GM12878 (cell line): ENCODE measurements around the gene PDE1C. TPM values are rescaled to one million over a fixed set of nuclear protein-coding genes. Genes with fewer than 3 reads are reported as not detected.

Source experiments
- ATAC-seq: fragments of 200-7000 bp; cut with Tn5 transposase; 3 replicates; pipeline ENCODE4 v1.9.1; 2020; ENCODE audit warnings: mild to moderate bottlenecking, moderate library complexity
- BruUV-seq: library from RNA; stranded (reverse); fragments of 400-500 nt; replicated peaks from 2 replicates; lab custom pipeline; 2021; lab: Mats Ljungman, UMichigan
- CTCF ChIA-PET: fragments of 300-600 bp; sonication (Branson Sonifier 250); formaldehyde crosslinking; extraction: SDS; loops from one replicate; lab custom pipeline; 2021; ENCODE audit warnings: inconsistent platforms; lab: Yijun Ruan, JAX
- POLR2A ChIA-PET: fragments of 350-600 bp; formaldehyde crosslinking; extraction: SDS; loops from one replicate; lab custom pipeline; 2021; ENCODE audit warnings: inconsistent platforms; lab: Charles Lee
- RAD21 ChIA-PET: fragments of 300-600 bp; sonication (Branson Sonifier 250); formaldehyde crosslinking; loops from one replicate; lab custom pipeline; 2023; ENCODE audit warnings: antibody characterized with exemption; ENCODE audit not compliant: unreplicated experiment; lab: Charles Lee
- SMC1A ChIA-PET: fragments of 300-600 bp; sonication (Branson Sonifier 250); formaldehyde crosslinking; loops from one replicate; lab custom pipeline; 2023; ENCODE audit not compliant: unreplicated experiment, uncharacterized antibody; lab: Charles Lee
- DNase-seq: peaks from one replicate; pipeline ENCODE4 v3.0.0-alpha.2; 2011; ENCODE audit warnings: low read depth, low spot score
- FAIRE-seq: peaks from 3 replicates; lab custom pipeline; 2011; peaks lifted over from hg19 to GRCh38; lab: Jason Lieb, UNC
- H2AFZ ChIP-seq: 2 replicates; pipeline ENCODE4 v1.6.0; 2011; ENCODE audit warnings: low read depth, low read length, control low read depth; ENCODE audit not compliant: control insufficient read depth
- H3K27ac ChIP-seq: 2 replicates; pipeline ENCODE4 v1.5.1; 2011; ENCODE audit warnings: control low read depth; ENCODE audit not compliant: control insufficient read depth, insufficient read depth
- H3K27me3 ChIP-seq, 2 experiments: replicated peaks in 1 of 2; 2 replicates each; pipeline versions ENCODE4 v1.6.0 to v1.6.1; 2011; ENCODE audit warnings: low read length in 1 of 2; ENCODE audit not compliant: control insufficient read depth in 2 of 2, insufficient read depth in 2 of 2
- H3K36me3 ChIP-seq, 2 experiments: 2 replicates each; pipeline ENCODE4 v1.5.1; 2011; ENCODE audit warnings: low read length in 1 of 2; ENCODE audit not compliant: control insufficient read depth in 2 of 2, insufficient read depth in 2 of 2
- H3K4me1 ChIP-seq: 2 replicates; pipeline ENCODE4 v1.6.1; 2011; ENCODE audit warnings: mild to moderate bottlenecking, low read length, moderate library complexity, mixed read lengths; ENCODE audit not compliant: control insufficient read depth, insufficient read depth
- H3K4me2 ChIP-seq: 2 replicates; pipeline ENCODE4 v1.6.0; 2011; ENCODE audit warnings: control low read depth; ENCODE audit not compliant: control insufficient read depth, insufficient read depth
- H3K4me3 ChIP-seq: fragments of 200-600 bp; sonication (generic); 2 replicates; pipeline ENCODE4 v1.5.1; 2016
- H3K79me2 ChIP-seq: 2 replicates; pipeline ENCODE4 v1.6.0; 2011; ENCODE audit warnings: low read length; ENCODE audit not compliant: control insufficient read depth, insufficient read depth
- H3K9ac ChIP-seq: 2 replicates; pipeline ENCODE4 v1.8.0; 2011; ENCODE audit warnings: low read length, control low read depth, mixed read lengths; ENCODE audit not compliant: control insufficient read depth, insufficient read depth
- H3K9me3 ChIP-seq: replicated peaks from 3 replicates; pipeline ENCODE4 v1.5.1; 2011; ENCODE audit warnings: mild to moderate bottlenecking, low read length; ENCODE audit not compliant: control insufficient read depth, insufficient read depth
- H4K20me1 ChIP-seq: 2 replicates; pipeline ENCODE4 v1.6.0; 2011; ENCODE audit not compliant: control insufficient read depth, insufficient read depth
- ASH2L ChIP-seq: fragments of 300-600, 200-600 bp; sonication (generic); IDR thresholded peaks from 2 replicates; pipeline ENCODE4 v1.6.1; 2017; ENCODE audit warnings: low read depth, mild to moderate bottlenecking, borderline replicate concordance
- ATF7 ChIP-seq: fragments of 450-650 bp; IDR thresholded peaks from 2 replicates; pipeline ENCODE4 v1.6.1; 2016; ENCODE audit warnings: low read depth, mild to moderate bottlenecking
- BHLHE40 ChIP-seq, 2 experiments: fragments of 450-650 bp in 1 of 2; IDR thresholded peaks; 2 replicates each; pipeline ENCODE4 v1.6.1; 2011 to 2017; ENCODE audit warnings: low read depth in 2 of 2, borderline replicate concordance in 1 of 2, improper control_type of control experiment in 1 of 2, low read length in 1 of 2, mild to moderate bottlenecking in 1 of 2
- DPF2 ChIP-seq: fragments of 450-650 bp; IDR thresholded peaks from 2 replicates; pipeline ENCODE4 v1.6.1; 2017; ENCODE audit warnings: mild to moderate bottlenecking
- MYB ChIP-seq: fragments of 150-350 bp; IDR thresholded peaks from 2 replicates; pipeline ENCODE4 v1.6.1; 2014; ENCODE audit warnings: mild to moderate bottlenecking, low read depth, low read length, borderline replicate concordance
- NFYA ChIP-seq: IDR thresholded peaks from 2 replicates; pipeline ENCODE4 v1.6.1; 2011; ENCODE audit warnings: low read depth, mild to moderate bottlenecking, low read length, improper control_type of control experiment, borderline replicate concordance
- PML ChIP-seq: IDR thresholded peaks from 2 replicates; pipeline ENCODE4 v1.6.1; 2012; ENCODE audit warnings: low read length, inconsistent platforms
- POLR2A ChIP-seq: IDR thresholded peaks from 2 replicates; pipeline ENCODE4 v1.6.1; 2011; ENCODE audit warnings: low read depth, mild to moderate bottlenecking, low read length
- RB1 ChIP-seq: fragments of 450-650 bp; formaldehyde crosslinking; IDR thresholded peaks from 2 replicates; pipeline ENCODE4 v1.6.1; 2017; ENCODE audit warnings: mild to moderate bottlenecking, borderline replicate concordance
- SMAD5 ChIP-seq: IDR thresholded peaks from 2 replicates; pipeline ENCODE4 v1.6.1; 2016; ENCODE audit warnings: antibody characterized with exemption, low read depth
- SMC3 ChIP-seq: IDR thresholded peaks from 2 replicates; pipeline ENCODE4 v1.6.1; 2011; ENCODE audit warnings: low read length, improper control_type of control experiment, borderline replicate concordance
- STAT3 ChIP-seq: IDR thresholded peaks from 2 replicates; pipeline ENCODE4 v1.6.1; 2011; ENCODE audit warnings: low read depth, low read length, improper control_type of control experiment
- ZNF24 ChIP-seq: fragments of 450-650 bp; IDR thresholded peaks from 2 replicates; pipeline ENCODE4 v1.6.1; 2017; ENCODE audit warnings: antibody characterized with exemption, mild to moderate bottlenecking
- ZNF622 ChIP-seq: fragments of 450-650 bp; IDR thresholded peaks from 2 replicates; pipeline ENCODE4 v1.6.1; 2017; ENCODE audit warnings: mild to moderate bottlenecking, inconsistent platforms
- in situ Hi-C: fragments of 300-500 bp; cut with MboI; formaldehyde crosslinking; loops from 9 replicates; pipeline ENCODE4 v1.14.3; 2018; ENCODE audit warnings: mixed read lengths
- intact Hi-C: fragments of 100-400 bp; cut with micrococcal nuclease; formaldehyde crosslinking; loops from one replicate; pipeline ENCODE4 v1.14.2; 2022; ENCODE audit not compliant: unreplicated experiment
- polyA plus RNA-seq, 11 experiments: library from polyadenylated mRNA; depleted of rRNA in 4 of 11; unstranded in 6 of 11; stranded (reverse) in 5 of 11; fragments of >200 nt; fragmentation: Nextera tagmentation in 4 of 11; fragmentation: Illumina TruSeq in 1 of 11; extraction: Ambion mirVana in 4 of 11; extraction: Trizol in 1 of 11; gene quantifications; 1 replicate in 1 of 11; 2 replicates in 10 of 11; pipeline versions ENCODE4 v1.2.1 to v1.2.3, GENCODE V29; 2011 to 2016; ENCODE audit warnings: inconsistent platforms in 2 of 11, missing spikeins in 2 of 11, low read depth in 1 of 11
- total RNA-seq, 4 experiments: library from RNA; depleted of rRNA in 3 of 4; stranded (reverse); fragments of >200 nt in 3 of 4; fragmentation: Illumina TruSeq in 1 of 4; extraction: Trizol in 1 of 4; gene quantifications; 2 replicates each; pipeline versions ENCODE4 v1.2.1 to v1.2.3, GENCODE V29; 2013 to 2021
- TF ChIP-seq, protein P1 (sequence below): fragments of 450-650 bp; IDR thresholded peaks from 2 replicates; pipeline ENCODE4 v1.6.1; 2017; ENCODE audit warnings: antibody characterized with exemption, mild to moderate bottlenecking, moderate library complexity
- TF ChIP-seq, protein P2 (sequence below): fragments of 450-650 bp; formaldehyde crosslinking; IDR thresholded peaks from 2 replicates; pipeline ENCODE4 v1.4.0; 2022; ENCODE audit warnings: mild to moderate bottlenecking, moderate library complexity
- TF ChIP-seq, protein P3 (sequence below): fragments of 450-650 bp; conservative IDR thresholded peaks from 2 replicates; pipeline ENCODE4 v1.6.1; 2017; ENCODE audit warnings: mild to moderate bottlenecking, moderate library complexity

The PDE1C gene
- total and polyA plus RNA-seq, 10 of the 15 experiments (the other 5 are each of a cell fraction or from before 2014, with no cell fraction given), result 0.29 to 2.3 (median 0.70) TPM

DNA sequence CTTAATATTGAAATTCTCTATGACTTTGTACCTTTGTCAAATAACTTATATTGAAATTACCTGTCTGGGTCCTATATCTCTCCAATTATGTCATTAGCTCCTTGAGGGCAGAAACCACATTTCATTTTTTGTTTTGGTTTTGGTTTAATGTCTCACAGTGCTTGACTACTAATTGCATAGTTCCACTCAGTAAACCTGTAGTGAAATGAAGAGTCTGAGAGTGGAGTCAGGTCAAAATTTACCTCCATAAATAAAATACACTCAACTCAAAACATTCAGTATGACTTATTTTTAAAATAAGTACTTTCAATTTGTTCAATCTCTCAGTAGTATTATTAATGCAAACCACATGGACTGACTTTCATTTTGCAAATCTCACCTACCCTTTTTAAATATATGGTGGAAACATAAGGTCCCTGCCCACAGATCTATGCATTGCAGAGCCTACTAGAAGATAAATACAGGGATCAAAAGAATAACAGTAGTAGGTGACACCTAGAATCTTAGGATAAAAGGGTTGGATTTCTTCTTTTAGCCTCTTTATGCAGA is 32.5 kb downstream of the PDE1C start:
- intact Hi-C loops (loop anchor here (1.0 to 2.0 kb wide), 2 partner anchors 145 to 255 kb away; no protein-coding TSS in a partner anchor), in situ Hi-C loops (no loop called here)
- Histone ChIP-seq H4K20me1 (no peaks in the 10 kb centered on the region; the same call in 1 of the 2 replicates), H3K27me3 (peaks cover 1 to 3% of the 10 kb centered on the region in 2 experiments; a peak in 1 of 4 replicates), H3K79me2 (no peaks in the 10 kb centered on the region), H3K27ac (no peak overlapping the region), H3K4me3 (no peak overlapping the region), H2AFZ (no peak overlapping the region), H3K9me3 (no peaks in the 10 kb centered on the region; the same call in 2 of the 3 replicates), H3K36me3 (no peaks in the 10 kb centered on the region), H3K4me2 (no peak overlapping the region), H3K9ac (no peak overlapping the region), H3K4me1 (no peaks in the 10 kb centered on the region)
- ATAC-seq (peak; percentile 93), FAIRE-seq (peak; percentile 76), DNase-seq (peak; percentile 42)
- CTCF ChIA-PET, result interaction anchor here (1.0 to 2.9 kb wide), 5 partner anchors 25 to 255 kb away, joined by 3 to 8 read pairs (median 3); no protein-coding TSS in a partner anchor
- POLR2A ChIA-PET, result interaction anchor here (1.0 kb wide), 1 partner anchor 10 kb away, joined by 5 read pairs; no protein-coding TSS in a partner anchor
- RAD21 ChIA-PET, result interaction anchor here (2.4 kb wide), 1 partner anchor 144 kb away, joined by 8 read pairs; no protein-coding TSS in a partner anchor
- BruUV-seq, result no TSS peak
- SMC1A ChIA-PET, result interaction anchor here (0.7 to 1.9 kb wide), 3 partner anchors 13 to 255 kb away, joined by 3 to 5 read pairs (median 4); no protein-coding TSS in a partner anchor
- no peak for TF ChIP-seq MYB
- no peak for TF ChIP-seq BHLHE40 (IDR thresholded peaks at IDR 0.05; ENCODE audit: borderline replicate concordance in 1 of 2, low read depth in 2 of 2, low read length in 1 of 2)
- TF ChIP-seq ZNF622, result no peak
- TF ChIP-seq, protein P1, sequence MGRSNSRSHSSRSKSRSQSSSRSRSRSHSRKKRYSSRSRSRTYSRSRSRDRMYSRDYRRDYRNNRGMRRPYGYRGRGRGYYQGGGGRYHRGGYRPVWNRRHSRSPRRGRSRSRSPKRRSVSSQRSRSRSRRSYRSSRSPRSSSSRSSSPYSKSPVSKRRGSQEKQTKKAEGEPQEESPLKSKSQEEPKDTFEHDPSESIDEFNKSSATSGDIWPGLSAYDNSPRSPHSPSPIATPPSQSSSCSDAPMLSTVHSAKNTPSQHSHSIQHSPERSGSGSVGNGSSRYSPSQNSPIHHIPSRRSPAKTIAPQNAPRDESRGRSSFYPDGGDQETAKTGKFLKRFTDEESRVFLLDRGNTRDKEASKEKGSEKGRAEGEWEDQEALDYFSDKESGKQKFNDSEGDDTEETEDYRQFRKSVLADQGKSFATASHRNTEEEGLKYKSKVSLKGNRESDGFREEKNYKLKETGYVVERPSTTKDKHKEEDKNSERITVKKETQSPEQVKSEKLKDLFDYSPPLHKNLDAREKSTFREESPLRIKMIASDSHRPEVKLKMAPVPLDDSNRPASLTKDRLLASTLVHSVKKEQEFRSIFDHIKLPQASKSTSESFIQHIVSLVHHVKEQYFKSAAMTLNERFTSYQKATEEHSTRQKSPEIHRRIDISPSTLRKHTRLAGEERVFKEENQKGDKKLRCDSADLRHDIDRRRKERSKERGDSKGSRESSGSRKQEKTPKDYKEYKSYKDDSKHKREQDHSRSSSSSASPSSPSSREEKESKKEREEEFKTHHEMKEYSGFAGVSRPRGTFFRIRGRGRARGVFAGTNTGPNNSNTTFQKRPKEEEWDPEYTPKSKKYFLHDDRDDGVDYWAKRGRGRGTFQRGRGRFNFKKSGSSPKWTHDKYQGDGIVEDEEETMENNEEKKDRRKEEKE, result no peak
- TF ChIP-seq, protein P2, sequence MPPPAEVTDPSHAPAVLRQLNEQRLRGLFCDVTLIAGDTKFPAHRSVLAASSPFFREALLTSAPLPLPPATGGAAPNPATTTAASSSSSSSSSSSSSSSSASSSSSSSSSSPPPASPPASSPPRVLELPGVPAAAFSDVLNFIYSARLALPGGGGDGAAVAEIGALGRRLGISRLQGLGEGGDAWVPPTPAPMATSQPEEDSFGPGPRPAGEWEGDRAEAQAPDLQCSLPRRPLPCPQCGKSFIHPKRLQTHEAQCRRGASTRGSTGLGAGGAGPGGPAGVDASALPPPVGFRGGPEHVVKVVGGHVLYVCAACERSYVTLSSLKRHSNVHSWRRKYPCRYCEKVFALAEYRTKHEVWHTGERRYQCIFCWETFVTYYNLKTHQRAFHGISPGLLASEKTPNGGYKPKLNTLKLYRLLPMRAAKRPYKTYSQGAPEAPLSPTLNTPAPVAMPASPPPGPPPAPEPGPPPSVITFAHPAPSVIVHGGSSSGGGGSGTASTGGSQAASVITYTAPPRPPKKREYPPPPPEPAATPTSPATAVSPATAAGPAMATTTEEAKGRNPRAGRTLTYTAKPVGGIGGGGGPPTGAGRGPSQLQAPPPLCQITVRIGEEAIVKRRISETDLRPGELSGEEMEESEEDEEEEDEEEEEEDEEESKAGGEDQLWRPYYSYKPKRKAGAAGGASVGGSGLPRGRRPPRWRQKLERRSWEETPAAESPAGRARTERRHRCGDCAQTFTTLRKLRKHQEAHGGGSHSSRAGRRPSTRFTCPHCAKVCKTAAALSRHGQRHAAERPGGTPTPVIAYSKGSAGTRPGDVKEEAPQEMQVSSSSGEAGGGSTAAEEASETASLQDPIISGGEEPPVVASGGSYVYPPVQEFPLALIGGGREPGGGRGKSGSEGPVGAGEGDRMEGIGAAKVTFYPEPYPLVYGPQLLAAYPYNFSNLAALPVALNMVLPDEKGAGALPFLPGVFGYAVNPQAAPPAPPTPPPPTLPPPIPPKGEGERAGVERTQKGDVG (CRISPR knock-in tag), result no peak
- TF ChIP-seq, protein P3, sequence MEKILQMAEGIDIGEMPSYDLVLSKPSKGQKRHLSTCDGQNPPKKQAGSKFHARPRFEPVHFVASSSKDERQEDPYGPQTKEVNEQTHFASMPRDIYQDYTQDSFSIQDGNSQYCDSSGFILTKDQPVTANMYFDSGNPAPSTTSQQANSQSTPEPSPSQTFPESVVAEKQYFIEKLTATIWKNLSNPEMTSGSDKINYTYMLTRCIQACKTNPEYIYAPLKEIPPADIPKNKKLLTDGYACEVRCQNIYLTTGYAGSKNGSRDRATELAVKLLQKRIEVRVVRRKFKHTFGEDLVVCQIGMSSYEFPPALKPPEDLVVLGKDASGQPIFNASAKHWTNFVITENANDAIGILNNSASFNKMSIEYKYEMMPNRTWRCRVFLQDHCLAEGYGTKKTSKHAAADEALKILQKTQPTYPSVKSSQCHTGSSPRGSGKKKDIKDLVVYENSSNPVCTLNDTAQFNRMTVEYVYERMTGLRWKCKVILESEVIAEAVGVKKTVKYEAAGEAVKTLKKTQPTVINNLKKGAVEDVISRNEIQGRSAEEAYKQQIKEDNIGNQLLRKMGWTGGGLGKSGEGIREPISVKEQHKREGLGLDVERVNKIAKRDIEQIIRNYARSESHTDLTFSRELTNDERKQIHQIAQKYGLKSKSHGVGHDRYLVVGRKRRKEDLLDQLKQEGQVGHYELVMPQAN, result no peak
- no peak for TF ChIP-seq SMAD5
- TF ChIP-seq ZNF24, result peak; percentile 46; the same call in 1 of the 2 replicates
- no peak for TF ChIP-seq RB1
- TF ChIP-seq POLR2A, result no peak
- TF ChIP-seq ATF7, result peak; percentile 88
- 0 out of 2 replicates have a peak, but pooled peaks have one; percentile 45 for TF ChIP-seq DPF2
- TF ChIP-seq ASH2L, result no peak
- no peak for TF ChIP-seq PML
- no peak for TF ChIP-seq STAT3
- no peak for TF ChIP-seq SMC3
- no peak for TF ChIP-seq NFYA
